ENCODE results near the gene HIBCH. TPM values are rescaled to one million over a fixed set of nuclear protein-coding genes. Genes with fewer than 3 reads are reported as not detected.
"Not testable (repeated sequence)": the region's sequence is repeated elsewhere in the genome, so short reads cannot be mapped to it uniquely, and the experiment has no call there.

The HIBCH gene
- total and polyA plus RNA-seq, 2 of the 13 experiments (the other 11 are each of a cell fraction or from before 2014, with no cell fraction given): 18.8 to 49.5 TPM

DNA sequence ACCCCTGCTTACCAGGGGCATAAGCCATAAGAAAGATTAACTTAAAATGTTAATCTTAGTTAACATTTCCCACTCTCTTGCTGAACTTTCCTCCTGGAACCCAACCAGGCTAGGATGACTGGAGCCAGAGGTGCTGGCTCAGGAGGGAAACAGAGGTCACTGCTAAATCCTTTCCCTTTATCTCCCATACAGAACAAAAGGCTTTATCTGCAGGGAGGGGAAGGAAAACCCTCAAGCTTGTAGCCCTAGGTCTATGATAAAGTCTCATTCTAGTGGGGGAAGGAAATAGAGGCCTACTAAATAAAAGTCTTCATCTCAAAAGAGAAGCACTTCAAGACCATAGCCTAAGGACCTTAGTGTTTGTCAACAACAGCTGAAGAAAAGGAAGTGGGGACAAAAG, 18.6 kb downstream of the HIBCH start:
- no peaks in the 10 kb centered on the region for H3K4me1 ChIP-seq (ENCODE audit: insufficient read depth, low read length)
- BruUV-seq (replicated peaks): no TSS peak
- peaks cover 7 to 20% of the 10 kb centered on the region in 2 experiments; a peak in 4 of 5 replicates for H3K36me3 ChIP-seq (replicated peaks in 1 of 2; ENCODE audit: control insufficient read depth in 1 of 2, insufficient read depth in 2 of 2, low read length in 2 of 2)
- H3K79me2 ChIP-seq (ENCODE audit: insufficient read depth, low read length): peaks cover 5% of the 10 kb centered on the region
- no peaks in the 10 kb centered on the region for H3K9me3 ChIP-seq (ENCODE audit: low read length)
- no peaks in the 10 kb centered on the region for H3K27me3 ChIP-seq (ENCODE audit: control insufficient read depth in 1 of 2, insufficient read depth in 2 of 2, low read length in 2 of 2)
- in situ Hi-C loops (cut with HindIII; ENCODE audit: extremely low pct_ligation_motif_present, low pct_unique_long_range_greater_than_20kb) (no loop called here), intact Hi-C loops (cut with micrococcal nuclease; ENCODE audit: unreplicated experiment) (no loop called here)
- H4K20me1 ChIP-seq (ENCODE audit: insufficient read depth, low read length): no peaks in the 10 kb centered on the region
- H2AFZ ChIP-seq (ENCODE audit: low read length): no peak overlapping the region
- H3K4me3 ChIP-seq (replicated peaks in 1 of 3; ENCODE audit: insufficient read depth in 1 of 3, low read depth in 2 of 3, low read length in 3 of 3): no peak overlapping the region
- ATAC-seq: no peak
- ChIA-PET POLR2A (no interaction called here), CTCF (ENCODE audit: low intra/inter-chr PET ratio, low total read pairs) (no interaction called here)
- TF ChIP-seq JUNB (CRISPR knock-in tag; IDR thresholded peaks at IDR 0.05; ENCODE audit: borderline replicate concordance) (no peak), HNRNPLL (IDR thresholded peaks at IDR 0.05; ENCODE audit: low read depth, low read length, poor library complexity, severe bottlenecking) (no peak), TCF7L2 (IDR thresholded peaks at IDR 0.05; ENCODE audit: low read depth, low read length) (no peak), PHF20 (CRISPR knock-in tag; IDR thresholded peaks at IDR 0.05) (no peak), ZMYM4 (CRISPR knock-in tag; IDR thresholded peaks at IDR 0.05) (no peak), SIX4 (CRISPR knock-in tag; IDR thresholded peaks at IDR 0.05) (no peak), TRIM22 (IDR thresholded peaks at IDR 0.05) (no peak), ZNF616 (CRISPR knock-in tag; IDR thresholded peaks at IDR 0.05; ENCODE audit: low read depth) (no peak), ZNF891 (CRISPR knock-in tag; IDR thresholded peaks at IDR 0.05) (no peak)
- TF ChIP-seq, protein P1, sequence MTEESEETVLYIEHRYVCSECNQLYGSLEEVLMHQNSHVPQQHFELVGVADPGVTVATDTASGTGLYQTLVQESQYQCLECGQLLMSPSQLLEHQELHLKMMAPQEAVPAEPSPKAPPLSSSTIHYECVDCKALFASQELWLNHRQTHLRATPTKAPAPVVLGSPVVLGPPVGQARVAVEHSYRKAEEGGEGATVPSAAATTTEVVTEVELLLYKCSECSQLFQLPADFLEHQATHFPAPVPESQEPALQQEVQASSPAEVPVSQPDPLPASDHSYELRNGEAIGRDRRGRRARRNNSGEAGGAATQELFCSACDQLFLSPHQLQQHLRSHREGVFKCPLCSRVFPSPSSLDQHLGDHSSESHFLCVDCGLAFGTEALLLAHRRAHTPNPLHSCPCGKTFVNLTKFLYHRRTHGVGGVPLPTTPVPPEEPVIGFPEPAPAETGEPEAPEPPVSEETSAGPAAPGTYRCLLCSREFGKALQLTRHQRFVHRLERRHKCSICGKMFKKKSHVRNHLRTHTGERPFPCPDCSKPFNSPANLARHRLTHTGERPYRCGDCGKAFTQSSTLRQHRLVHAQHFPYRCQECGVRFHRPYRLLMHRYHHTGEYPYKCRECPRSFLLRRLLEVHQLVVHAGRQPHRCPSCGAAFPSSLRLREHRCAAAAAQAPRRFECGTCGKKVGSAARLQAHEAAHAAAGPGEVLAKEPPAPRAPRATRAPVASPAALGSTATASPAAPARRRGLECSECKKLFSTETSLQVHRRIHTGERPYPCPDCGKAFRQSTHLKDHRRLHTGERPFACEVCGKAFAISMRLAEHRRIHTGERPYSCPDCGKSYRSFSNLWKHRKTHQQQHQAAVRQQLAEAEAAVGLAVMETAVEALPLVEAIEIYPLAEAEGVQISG (CRISPR knock-in tag; IDR thresholded peaks at IDR 0.05): no peak
- TF ChIP-seq, protein P2, sequence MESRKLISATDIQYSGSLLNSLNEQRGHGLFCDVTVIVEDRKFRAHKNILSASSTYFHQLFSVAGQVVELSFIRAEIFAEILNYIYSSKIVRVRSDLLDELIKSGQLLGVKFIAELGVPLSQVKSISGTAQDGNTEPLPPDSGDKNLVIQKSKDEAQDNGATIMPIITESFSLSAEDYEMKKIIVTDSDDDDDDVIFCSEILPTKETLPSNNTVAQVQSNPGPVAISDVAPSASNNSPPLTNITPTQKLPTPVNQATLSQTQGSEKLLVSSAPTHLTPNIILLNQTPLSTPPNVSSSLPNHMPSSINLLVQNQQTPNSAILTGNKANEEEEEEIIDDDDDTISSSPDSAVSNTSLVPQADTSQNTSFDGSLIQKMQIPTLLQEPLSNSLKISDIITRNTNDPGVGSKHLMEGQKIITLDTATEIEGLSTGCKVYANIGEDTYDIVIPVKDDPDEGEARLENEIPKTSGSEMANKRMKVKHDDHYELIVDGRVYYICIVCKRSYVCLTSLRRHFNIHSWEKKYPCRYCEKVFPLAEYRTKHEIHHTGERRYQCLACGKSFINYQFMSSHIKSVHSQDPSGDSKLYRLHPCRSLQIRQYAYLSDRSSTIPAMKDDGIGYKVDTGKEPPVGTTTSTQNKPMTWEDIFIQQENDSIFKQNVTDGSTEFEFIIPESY (CRISPR knock-in tag; IDR thresholded peaks at IDR 0.05): no peak
- H3K4me2 ChIP-seq (ENCODE audit: low read depth, low read length): no peak overlapping the region
- H3K27ac ChIP-seq (ENCODE audit: extremely low read length, insufficient read depth, low read length): no peak overlapping the region
- H3K9ac ChIP-seq (ENCODE audit: insufficient read depth, low read depth, low read length): no peak overlapping the region
- DNase-seq (ENCODE audit: low spot score): no peak
- FAIRE-seq: no peak

- H3K36me3 ChIP-seq (replicated peaks in 1 of 2; ENCODE audit: control insufficient read depth in 1 of 2, insufficient read depth in 2 of 2, low read length in 2 of 2): peaks cover 6 to 32% of the 10 kb centered on the region in 2 experiments; a peak in 3 of 5 replicates
- DNase-seq (ENCODE audit: low spot score); H3K27ac ChIP-seq (ENCODE audit: extremely low read length, insufficient read depth, low read length); H4K20me1 ChIP-seq (ENCODE audit: insufficient read depth, low read length); H3K9me3 ChIP-seq (ENCODE audit: low read length); H3K9ac ChIP-seq (ENCODE audit: insufficient read depth, low read depth, low read length); in situ Hi-C loops (cut with HindIII; ENCODE audit: extremely low pct_ligation_motif_present, low pct_unique_long_range_greater_than_20kb); CTCF ChIA-PET (ENCODE audit: low intra/inter-chr PET ratio, low total read pairs); ATAC-seq; POLR2A ChIA-PET; H3K4me2 ChIP-seq (ENCODE audit: low read depth, low read length); FAIRE-seq; BruUV-seq (replicated peaks); H2AFZ ChIP-seq (ENCODE audit: low read length); H3K27me3 ChIP-seq (ENCODE audit: control insufficient read depth in 1 of 2, insufficient read depth in 2 of 2, low read length in 2 of 2); intact Hi-C loops (cut with micrococcal nuclease; ENCODE audit: unreplicated experiment); H3K79me2 ChIP-seq (ENCODE audit: insufficient read depth, low read length); H3K4me3 ChIP-seq (replicated peaks in 1 of 3; ENCODE audit: insufficient read depth in 1 of 3, low read depth in 2 of 3, low read length in 3 of 3); H3K4me1 ChIP-seq (ENCODE audit: insufficient read depth, low read length): not testable (repeated sequence)
- 97% methylated on average over 2 of the region's 2 CpGs for WGBS (ENCODE audit: low lambda C conversion rate)
Observed at GRCh38 chr2:190297880-190298279, 21.7 kb downstream of the HIBCH start.
